AG04450 (cell line): Measurements from ENCODE around the gene POLL. TPM values are rescaled to one million over a fixed set of nuclear protein-coding genes. Genes with fewer than 3 reads are reported as not detected.

Experiments
- CTCF ChIA-PET: fragments of 300-600, 350-600 bp; formaldehyde crosslinking; extraction: SDS; loops from one replicate; lab custom pipeline; 2022; ENCODE audit warnings: antibody characterized with exemption, inconsistent platforms; lab: Charles Lee
- POLR2A ChIA-PET: fragments of 350-600 bp; formaldehyde crosslinking; extraction: SDS; loops from one replicate; lab custom pipeline; 2021; ENCODE audit warnings: antibody characterized with exemption, inconsistent platforms; lab: Yijun Ruan, JAX
- DNase-seq: peaks from one replicate; pipeline ENCODE4 v3.0.0-alpha.2; 2011; ENCODE audit warnings: low read depth, low spot score
- H3K27ac ChIP-seq: one replicate; pipeline ENCODE4 v1.5.1; 2012; ENCODE audit warnings: low read depth, low read length, control low read depth
- H3K27me3 ChIP-seq: one replicate; pipeline ENCODE4 v1.6.0; 2012; ENCODE audit warnings: low read length; ENCODE audit not compliant: control insufficient read depth, insufficient read depth
- H3K4me3 ChIP-seq: 2 replicates; pipeline ENCODE4 v1.5.1; 2011; ENCODE audit warnings: mild to moderate bottlenecking, low read depth, low read length, control low read depth
- H3K9me3 ChIP-seq: 2 replicates; pipeline ENCODE4 v1.5.1; 2012; ENCODE audit warnings: low read length; ENCODE audit not compliant: control insufficient read depth, insufficient read depth
- CTCF ChIP-seq: IDR thresholded peaks from 2 replicates; pipeline ENCODE4 v1.5.1; 2011; ENCODE audit warnings: low read depth, low read length, control low read depth, inconsistent platforms
- polyA plus RNA-seq: library from polyadenylated mRNA; depleted of rRNA; stranded (reverse); fragments of >200 nt; gene quantifications from 2 replicates; pipeline ENCODE4 v1.2.3, GENCODE V29; 2011

POLL gene
- polyA plus RNA-seq, 1 experiment = 14.8 TPM

GRCh38 chr10:101578192-101578591 lies 9.9 kb downstream of the POLL start:
- TF ChIP-seq CTCF = no peak
- Histone ChIP-seq H3K27me3 (no peaks in the 10 kb centered on the region), H3K9me3 (no peaks in the 10 kb centered on the region; the same call in 1 of the 2 replicates), H3K4me3 (no peak overlapping the region), H3K27ac (no peak overlapping the region)
- ChIA-PET CTCF (interaction anchor here (1.3 kb wide), 1 partner anchor 364 kb away, joined by 7 read pairs; no protein-coding TSS in a partner anchor), POLR2A (interaction anchor here (1.5 kb wide), 1 partner anchor 10 kb away, joined by 5 read pairs; the partner anchor contains the start of genes DPCD and POLL)
- DNase-seq = no peak

GRCh38 chr10:101577121-101577871 lies 10.8 kb downstream of the POLL start:
- TF ChIP-seq CTCF = no peak
- no peak for DNase-seq
- POLR2A ChIA-PET = no interaction called here

GRCh38 chr10:101576211-101576863 lies 11.7 kb downstream of the POLL start:
- no peak for DNase-seq
- ChIA-PET POLR2A (no interaction called here), CTCF (interaction anchor here (0.5 to 1.8 kb wide), 4 partner anchors 10 to 442 kb away, joined by 4 to 11 read pairs (median 5); no protein-coding TSS in a partner anchor)
- TF ChIP-seq CTCF = no peak
- no peak overlapping the region for H3K27ac ChIP-seq
- H3K27me3 ChIP-seq = no peaks in the 10 kb centered on the region
- H3K4me3 ChIP-seq = no peak overlapping the region
- H3K9me3 ChIP-seq = peaks cover 8% of the 10 kb centered on the region

More at GRCh38 chr10:101577121-101577871, 10.8 kb downstream of the POLL start:
- Histone ChIP-seq H3K9me3 (peaks cover 7% of the 10 kb centered on the region), H3K27ac (no peak overlapping the region), H3K27me3 (no peaks in the 10 kb centered on the region), H3K4me3 (no peak overlapping the region)
- CTCF ChIA-PET = interaction anchor here (1.8 kb wide), 1 partner anchor 363 kb away, joined by 11 read pairs; no protein-coding TSS in a partner anchor

GRCh38 chr10:101575580-101576210 lies 12.4 kb downstream of the POLL start:
- no peak for TF ChIP-seq CTCF
- CTCF ChIA-PET = interaction anchor here (0.5 to 1.8 kb wide), 4 partner anchors 11 to 441 kb away, joined by 4 to 11 read pairs (median 5); no protein-coding TSS in a partner anchor
- peaks cover 8% of the 10 kb centered on the region for H3K9me3 ChIP-seq
- no peak overlapping the region for H3K27ac ChIP-seq
- no peaks in the 10 kb centered on the region for H3K27me3 ChIP-seq
- DNase-seq = no peak
- POLR2A ChIA-PET = no interaction called here
- no peak overlapping the region for H3K4me3 ChIP-seq
